Osteoblast (primary cell): ENCODE results near the gene CFL1. TPM values are rescaled to one million over a fixed set of nuclear protein-coding genes. Genes with fewer than 3 reads are reported as not detected.

ENCODE experiments used
- DNase-seq: peaks from one replicate; pipeline ENCODE4 v3.0.0; 2011; ENCODE audit warnings: low spot score, mixed read lengths; ENCODE audit not compliant: insufficient read length; ENCODE audit errors: missing footprints
- H2AFZ ChIP-seq: 2 replicates; pipeline ENCODE4 v1.6.0; 2011; ENCODE audit warnings: mild to moderate bottlenecking, low read length
- H3K27ac ChIP-seq: 2 replicates; pipeline ENCODE4 v1.5.1; 2011; ENCODE audit warnings: mild to moderate bottlenecking, low read depth, low read length, moderate library complexity
- H3K27me3 ChIP-seq: 2 replicates; pipeline ENCODE4 v1.6.0; 2012; ENCODE audit warnings: mild to moderate bottlenecking, control low read depth, inconsistent platforms, low read length, moderate library complexity; ENCODE audit not compliant: insufficient read depth
- H3K36me3 ChIP-seq: 2 replicates; pipeline ENCODE4 v1.5.1; 2011; ENCODE audit warnings: mild to moderate bottlenecking, low read length, control low read depth, moderate library complexity; ENCODE audit not compliant: insufficient read depth
- H3K4me1 ChIP-seq: 2 replicates; pipeline ENCODE4 v1.5.1; 2011; ENCODE audit warnings: mild to moderate bottlenecking, low read length, control low read depth, moderate library complexity; ENCODE audit not compliant: insufficient read depth
- H3K4me2 ChIP-seq: 2 replicates; pipeline ENCODE4 v1.6.0; 2011; ENCODE audit warnings: mild to moderate bottlenecking, low read length; ENCODE audit not compliant: insufficient read depth
- H3K4me3 ChIP-seq: fragments of 200-600 bp; sonication (generic); 3 replicates; pipeline ENCODE4 v1.5.1; 2012; ENCODE audit warnings: mild to moderate bottlenecking, low read length, inconsistent platforms; ENCODE audit not compliant: insufficient read depth
- H3K79me2 ChIP-seq: 2 replicates; pipeline ENCODE4 v1.6.0; 2012; ENCODE audit warnings: mild to moderate bottlenecking, low read length, control low read depth, inconsistent platforms; ENCODE audit not compliant: insufficient read depth
- H3K9me3 ChIP-seq: 2 replicates; pipeline ENCODE4 v1.5.1; 2011; ENCODE audit warnings: low read depth, low read length, control low read depth
- H4K20me1 ChIP-seq: 2 replicates; pipeline ENCODE4 v1.6.0; 2012; ENCODE audit warnings: mild to moderate bottlenecking, low read length, control low read depth; ENCODE audit not compliant: insufficient read depth
- total RNA-seq: library from RNA; depleted of rRNA; stranded (reverse); fragments of >200 nt; gene quantifications from 2 replicates; pipeline ENCODE4 v1.2.3, GENCODE V29; 2012
- TF ChIP-seq, protein P1 (sequence below): IDR thresholded peaks from 2 replicates; pipeline ENCODE4 v1.5.1; 2011; ENCODE audit warnings: mild to moderate bottlenecking, low read depth, low read length, moderate library complexity; ENCODE audit errors: extremely low read depth

Gene CFL1
- total RNA-seq, 1 donor = 704 TPM

DNA sequence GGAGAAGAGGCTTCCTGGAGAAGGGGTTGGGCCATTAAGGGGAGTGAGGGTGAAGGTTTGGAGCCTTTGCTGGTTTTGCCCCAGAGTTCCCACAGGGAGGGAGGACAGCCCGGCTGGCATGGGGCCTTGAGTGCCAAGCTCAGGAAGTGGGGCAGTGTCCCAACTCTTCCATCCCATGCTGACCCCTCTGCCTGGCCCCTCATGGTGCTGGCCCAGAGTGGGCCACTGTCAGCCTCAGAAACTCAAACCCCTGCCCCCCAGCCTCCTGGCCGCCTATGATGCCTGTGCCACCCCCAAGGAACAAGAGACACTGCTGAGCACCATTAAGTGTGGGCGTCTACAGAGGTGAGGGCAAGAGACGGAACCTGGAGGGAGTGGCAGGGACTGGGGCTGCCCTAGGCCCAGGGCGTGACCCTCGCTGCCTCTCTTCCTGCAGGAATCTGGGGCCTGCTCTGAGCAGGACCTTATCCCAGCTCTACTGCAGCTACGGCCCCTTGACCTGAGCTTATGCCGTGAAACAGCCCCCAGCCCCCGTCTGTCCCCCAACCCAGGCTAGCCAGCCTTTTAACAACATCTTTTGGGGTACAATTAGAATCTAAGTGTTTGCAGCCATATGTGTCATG, 7.7 kb upstream of the CFL1 start:
- Histone ChIP-seq H3K27ac (no peak overlapping the region), H2AFZ (no peak overlapping the region), H3K36me3 (peaks cover 82% of the 10 kb centered on the region), H3K27me3 (no peaks in the 10 kb centered on the region), H3K4me1 (peaks cover 16% of the 10 kb centered on the region), H3K9me3 (no peaks in the 10 kb centered on the region), H4K20me1 (peaks cover 30% of the 10 kb centered on the region), H3K4me3 (no peak overlapping the region), H3K4me2 (no peak overlapping the region), H3K79me2 (peaks cover 59% of the 10 kb centered on the region)
- TF ChIP-seq, protein P1, sequence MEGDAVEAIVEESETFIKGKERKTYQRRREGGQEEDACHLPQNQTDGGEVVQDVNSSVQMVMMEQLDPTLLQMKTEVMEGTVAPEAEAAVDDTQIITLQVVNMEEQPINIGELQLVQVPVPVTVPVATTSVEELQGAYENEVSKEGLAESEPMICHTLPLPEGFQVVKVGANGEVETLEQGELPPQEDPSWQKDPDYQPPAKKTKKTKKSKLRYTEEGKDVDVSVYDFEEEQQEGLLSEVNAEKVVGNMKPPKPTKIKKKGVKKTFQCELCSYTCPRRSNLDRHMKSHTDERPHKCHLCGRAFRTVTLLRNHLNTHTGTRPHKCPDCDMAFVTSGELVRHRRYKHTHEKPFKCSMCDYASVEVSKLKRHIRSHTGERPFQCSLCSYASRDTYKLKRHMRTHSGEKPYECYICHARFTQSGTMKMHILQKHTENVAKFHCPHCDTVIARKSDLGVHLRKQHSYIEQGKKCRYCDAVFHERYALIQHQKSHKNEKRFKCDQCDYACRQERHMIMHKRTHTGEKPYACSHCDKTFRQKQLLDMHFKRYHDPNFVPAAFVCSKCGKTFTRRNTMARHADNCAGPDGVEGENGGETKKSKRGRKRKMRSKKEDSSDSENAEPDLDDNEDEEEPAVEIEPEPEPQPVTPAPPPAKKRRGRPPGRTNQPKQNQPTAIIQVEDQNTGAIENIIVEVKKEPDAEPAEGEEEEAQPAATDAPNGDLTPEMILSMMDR = no peak
- peak; percentile 48 for DNase-seq

DNA sequence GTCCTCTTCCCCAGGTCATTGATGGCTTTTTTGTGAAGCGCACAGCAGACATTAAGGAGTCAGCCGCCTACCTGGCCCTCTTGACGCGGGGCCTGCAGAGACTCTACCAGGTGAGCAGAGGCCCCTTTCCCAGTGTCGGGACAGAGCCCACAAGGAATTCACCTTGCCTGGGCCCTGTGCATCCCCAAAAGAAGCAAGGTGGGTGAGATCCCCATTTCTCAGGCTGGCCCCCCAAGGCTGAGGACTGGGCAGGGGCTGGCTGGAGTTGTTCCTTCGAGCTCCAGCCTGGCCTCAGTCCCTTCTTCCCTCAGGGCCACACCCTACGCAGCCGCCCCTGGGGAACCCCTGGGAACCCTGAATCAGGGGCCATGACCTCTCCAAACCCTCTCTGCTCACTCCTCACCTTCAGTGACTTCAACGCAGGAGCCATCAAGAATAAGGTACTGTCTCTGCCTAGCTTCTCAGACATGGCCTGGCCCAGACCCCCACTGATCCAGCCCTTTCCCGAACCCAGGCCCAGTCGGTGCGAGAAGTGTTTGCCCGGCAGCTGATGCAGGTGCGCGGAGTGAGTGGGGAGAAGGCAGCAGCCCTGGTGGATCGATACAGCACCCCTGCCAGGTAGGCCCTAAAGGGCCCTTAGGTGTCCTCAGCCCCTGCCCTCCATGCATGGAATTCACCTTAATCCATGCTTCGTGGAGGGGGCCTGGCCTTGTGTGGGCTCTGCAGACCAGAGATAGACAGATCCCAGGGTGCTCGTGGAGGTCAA, 6.9 kb upstream of the CFL1 start:
- TF ChIP-seq, protein P1 = no peak
- no peaks in the 10 kb centered on the region for H3K9me3 ChIP-seq
- no peaks in the 10 kb centered on the region for H3K27me3 ChIP-seq
- H3K4me2 ChIP-seq = no peak overlapping the region
- H3K79me2 ChIP-seq = peaks cover 52% of the 10 kb centered on the region
- H3K27ac ChIP-seq = no peak overlapping the region
- peaks cover 15% of the 10 kb centered on the region for H3K4me1 ChIP-seq
- DNase-seq = peak; percentile 75
- no peak overlapping the region for H2AFZ ChIP-seq
- peaks cover 74% of the 10 kb centered on the region for H3K36me3 ChIP-seq
- peaks cover 24% of the 10 kb centered on the region for H4K20me1 ChIP-seq
- H3K4me3 ChIP-seq = no peak overlapping the region

DNA sequence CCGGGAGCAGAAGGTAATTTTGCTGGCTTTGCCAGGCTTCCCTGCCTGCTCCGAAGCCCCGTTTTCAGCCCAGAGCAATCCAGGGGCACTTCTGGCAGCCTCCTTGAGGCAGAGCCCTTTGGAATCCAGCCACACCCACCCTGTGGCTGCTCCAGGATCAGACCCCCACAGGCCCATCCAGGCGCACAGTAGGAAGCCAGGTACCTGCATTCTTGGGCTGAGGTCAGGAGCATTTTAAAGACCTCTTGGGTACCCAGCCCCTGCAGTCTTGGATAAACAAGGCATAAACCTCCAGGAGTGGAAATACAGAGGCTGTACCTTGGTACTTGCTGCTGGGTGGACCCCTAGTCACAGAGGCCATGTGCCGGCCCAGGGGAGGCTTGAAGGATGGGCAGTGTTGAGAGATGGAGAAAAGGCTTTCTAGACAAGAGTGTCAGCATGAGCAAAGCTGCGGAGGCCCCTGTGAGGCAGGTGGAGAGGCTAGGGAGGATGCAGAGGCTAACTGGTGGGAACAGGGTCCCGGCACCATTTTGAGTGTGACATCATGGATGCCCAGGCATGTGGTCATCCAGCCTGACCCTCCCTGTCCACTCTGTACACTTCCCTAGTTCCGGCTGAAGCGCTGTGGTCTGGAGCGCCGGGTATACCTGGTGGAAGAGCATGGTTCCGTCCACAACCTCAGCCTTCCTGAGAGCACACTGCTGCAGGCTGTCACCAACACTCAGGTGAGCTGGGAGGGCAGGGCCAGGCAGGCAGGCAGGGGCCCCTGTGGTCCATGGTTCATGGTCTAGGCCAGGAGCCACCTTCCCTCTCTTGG, 6.1 kb upstream of the CFL1 start:
- no peaks in the 10 kb centered on the region for H3K27me3 ChIP-seq
- H3K27ac ChIP-seq = no peak overlapping the region
- H3K4me2 ChIP-seq = no peak overlapping the region
- H4K20me1 ChIP-seq = peaks cover 24% of the 10 kb centered on the region
- TF ChIP-seq, protein P1 = no peak
- no peak overlapping the region for H2AFZ ChIP-seq
- no peak overlapping the region for H3K4me3 ChIP-seq
- DNase-seq = peak; percentile 59
- H3K79me2 ChIP-seq = peaks cover 44% of the 10 kb centered on the region
- H3K36me3 ChIP-seq = peaks cover 66% of the 10 kb centered on the region
- peaks cover 23% of the 10 kb centered on the region for H3K4me1 ChIP-seq
- H3K9me3 ChIP-seq = no peaks in the 10 kb centered on the region
